Upper lobe of right lung (tissue), 1 donor: Measurements from ENCODE around the gene QRICH1. TPM values are rescaled to one million over a fixed set of nuclear protein-coding genes. Genes with fewer than 3 reads are reported as not detected.

Source experiments
- ATAC-seq: fragments of 200-7000 bp; cut with Tn5 transposase; one replicate; pipeline ENCODE4 v1.9.1; 2020; ENCODE audit warnings: mild to moderate bottlenecking, moderate library complexity
- DNase-seq: peaks from one replicate; pipeline ENCODE4 v3.0.0-alpha.2; 2020
- H3K27ac ChIP-seq: fragments of 200-600 bp; one replicate; pipeline ENCODE4 v1.8.0; 2022
- H3K27me3 ChIP-seq: fragments of 200-600 bp; one replicate; pipeline ENCODE4 v1.8.0; 2022; ENCODE audit warnings: mild to moderate bottlenecking
- H3K36me3 ChIP-seq: fragments of 200-600 bp; one replicate; pipeline ENCODE4 v1.8.0; 2022
- H3K4me1 ChIP-seq: fragments of 200-600 bp; one replicate; pipeline ENCODE4 v1.8.0; 2022
- H3K4me3 ChIP-seq: fragments of 200-600 bp; one replicate; pipeline ENCODE4 v1.8.0; 2022; ENCODE audit warnings: mild to moderate bottlenecking
- H3K9me3 ChIP-seq: fragments of 200-600 bp; one replicate; pipeline ENCODE4 v1.8.0; 2022
- CTCF ChIP-seq: fragments of 200-600 bp; IDR thresholded peaks from one replicate; pipeline ENCODE4 v1.8.0; 2022; ENCODE audit warnings: antibody characterized with exemption
- intact Hi-C: fragments of 100-400 bp; cut with DNase I; formaldehyde crosslinking; loops from one replicate; pipeline ENCODE4 v1.11.0; 2022
- total RNA-seq: library from RNA; stranded (reverse); fragmentation: NEBNext Ultra II Directional; extraction: Animal tissue kit (Norgen Biotek cat#: 25700); gene quantifications from one replicate; pipeline ENCODE4 v1.2.1, GENCODE V29; 2021
- donor health status: DM: no; HTN: yes; CAD: no; lungs with severe emphysema.

QRICH1 gene
- total RNA-seq, 1 donor from 2014 or later = 83.9 TPM

GRCh38 chr3:48996640-48997039 lies 97.2 kb downstream of the QRICH1 start:
- intact Hi-C loops = no loop called here

GRCh38 chr3:48993834-48994233 lies 100.0 kb downstream of the QRICH1 start:
- DNase-seq (no peak), ATAC-seq (no peak)
- intact Hi-C loops = no loop called here
- no peak for TF ChIP-seq CTCF
- Histone ChIP-seq H3K4me3 (no peak overlapping the region), H3K27ac (no peak overlapping the region), H3K9me3 (no peaks in the 10 kb centered on the region), H3K27me3 (no peaks in the 10 kb centered on the region), H3K36me3 (peaks cover 9% of the 10 kb centered on the region), H3K4me1 (peaks cover 20% of the 10 kb centered on the region)

More at GRCh38 chr3:48996640-48997039, 97.2 kb downstream of the QRICH1 start:
- DNase-seq (no peak), ATAC-seq (no peak)
- TF ChIP-seq CTCF = no peak
- Histone ChIP-seq H3K27me3 (no peaks in the 10 kb centered on the region), H3K9me3 (no peaks in the 10 kb centered on the region), H3K4me3 (no peak overlapping the region), H3K27ac (no peak overlapping the region), H3K36me3 (peaks cover 9% of the 10 kb centered on the region), H3K4me1 (peaks cover 3% of the 10 kb centered on the region)

GRCh38 chr3:48991851-48992545 lies 101.9 kb downstream of the QRICH1 start:
- no peak for ATAC-seq
- Histone ChIP-seq H3K4me3 (peak overlapping the region; percentile 89), H3K9me3 (no peaks in the 10 kb centered on the region), H3K4me1 (peaks cover 21% of the 10 kb centered on the region), H3K27ac (no peak overlapping the region), H3K27me3 (no peaks in the 10 kb centered on the region), H3K36me3 (peaks cover 9% of the 10 kb centered on the region)
- no peak for TF ChIP-seq CTCF
- intact Hi-C loops = no loop called here
- no peak for DNase-seq

- Histone ChIP-seq H3K27me3 (no peaks in the 10 kb centered on the region), H3K36me3 (peaks cover 10% of the 10 kb centered on the region), H3K4me3 (peak overlapping the region; percentile 89), H3K4me1 (peaks cover 21% of the 10 kb centered on the region), H3K27ac (peak overlapping the region; percentile 91), H3K9me3 (no peaks in the 10 kb centered on the region)
- no peak for DNase-seq
- TF ChIP-seq CTCF = no peak
- peak; percentile 34 for ATAC-seq
- intact Hi-C loops = no loop called here
Observed at GRCh38 chr3:48990636-48991469, 103.0 kb downstream of the QRICH1 start.

GRCh38 chr3:48989796-48990635 lies 103.9 kb downstream of the QRICH1 start, which contains the start of gene P4HTM:
P4HTM (plus strand) TSS chr3:48990241; CDS start chr3:48990257, 16 bp downstream.
- peak; percentile 90 for DNase-seq
- Histone ChIP-seq H3K4me3 (peak within 1 kb of the TSS; percentile 89), H3K9me3 (no peaks in the 10 kb centered on the region), H3K36me3 (peaks cover 17% of the 10 kb centered on the region), H3K27me3 (no peaks in the 10 kb centered on the region), H3K4me1 (peaks cover 21% of the 10 kb centered on the region), H3K27ac (peak within 1 kb of the TSS; percentile 91)
- peak; percentile 45 for TF ChIP-seq CTCF
- peak; percentile 93 for ATAC-seq
- intact Hi-C loops = no loop called here
